GM13977 (cell line): ENCODE results near the gene RHOT1.

Experiments
- DNase-seq: peaks from one replicate; pipeline ENCODE4 v3.0.0; 2012; ENCODE audit warnings: low spot score
- in situ Hi-C: fragments of 300-500 bp; cut with MboI; formaldehyde crosslinking; loops from one replicate; pipeline ENCODE4 v1.12.0; 2022; ENCODE audit warnings: low sequenced_read_pairs, low pct_unique_long_range_greater_than_20kb, mixed read lengths, inconsistent platforms; ENCODE audit not compliant: unreplicated experiment
- TF ChIP-seq, protein P1 (sequence below): IDR thresholded peaks from 2 replicates; pipeline ENCODE4 v1.5.1; 2012; ENCODE audit warnings: mild to moderate bottlenecking, control low read depth; ENCODE audit not compliant: insufficient read depth; ENCODE audit errors: extremely low read depth, missing control alignments

The RHOT1 gene

DNA sequence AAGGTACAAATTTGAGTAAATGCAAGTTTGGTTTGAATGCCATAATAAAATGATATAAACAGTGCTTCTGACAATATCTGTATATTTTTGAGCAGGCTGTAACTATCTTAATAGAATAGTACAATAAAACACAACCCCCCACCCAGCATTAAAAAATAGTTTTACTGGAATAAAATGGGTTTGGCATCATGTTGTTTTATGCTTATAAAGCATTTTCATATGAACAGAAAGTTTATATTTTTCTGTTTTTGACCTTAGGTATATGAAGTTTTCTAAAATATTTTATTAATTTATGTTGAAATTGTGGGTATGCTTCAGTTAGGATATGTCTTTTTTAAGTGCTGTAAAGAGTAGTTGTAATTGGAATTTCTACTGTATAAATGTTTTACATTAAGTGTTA, 66.1 kb downstream of the RHOT1 start:
- TF ChIP-seq, protein P1, sequence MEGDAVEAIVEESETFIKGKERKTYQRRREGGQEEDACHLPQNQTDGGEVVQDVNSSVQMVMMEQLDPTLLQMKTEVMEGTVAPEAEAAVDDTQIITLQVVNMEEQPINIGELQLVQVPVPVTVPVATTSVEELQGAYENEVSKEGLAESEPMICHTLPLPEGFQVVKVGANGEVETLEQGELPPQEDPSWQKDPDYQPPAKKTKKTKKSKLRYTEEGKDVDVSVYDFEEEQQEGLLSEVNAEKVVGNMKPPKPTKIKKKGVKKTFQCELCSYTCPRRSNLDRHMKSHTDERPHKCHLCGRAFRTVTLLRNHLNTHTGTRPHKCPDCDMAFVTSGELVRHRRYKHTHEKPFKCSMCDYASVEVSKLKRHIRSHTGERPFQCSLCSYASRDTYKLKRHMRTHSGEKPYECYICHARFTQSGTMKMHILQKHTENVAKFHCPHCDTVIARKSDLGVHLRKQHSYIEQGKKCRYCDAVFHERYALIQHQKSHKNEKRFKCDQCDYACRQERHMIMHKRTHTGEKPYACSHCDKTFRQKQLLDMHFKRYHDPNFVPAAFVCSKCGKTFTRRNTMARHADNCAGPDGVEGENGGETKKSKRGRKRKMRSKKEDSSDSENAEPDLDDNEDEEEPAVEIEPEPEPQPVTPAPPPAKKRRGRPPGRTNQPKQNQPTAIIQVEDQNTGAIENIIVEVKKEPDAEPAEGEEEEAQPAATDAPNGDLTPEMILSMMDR = no peak
- in situ Hi-C loops = no loop called here
- no peak for DNase-seq

- no peak for DNase-seq
- TF ChIP-seq, protein P1 = no peak
- in situ Hi-C loops = no loop called here
Observed at GRCh38 chr17:32209608-32210007, 67.3 kb downstream of the RHOT1 start.

DNA sequence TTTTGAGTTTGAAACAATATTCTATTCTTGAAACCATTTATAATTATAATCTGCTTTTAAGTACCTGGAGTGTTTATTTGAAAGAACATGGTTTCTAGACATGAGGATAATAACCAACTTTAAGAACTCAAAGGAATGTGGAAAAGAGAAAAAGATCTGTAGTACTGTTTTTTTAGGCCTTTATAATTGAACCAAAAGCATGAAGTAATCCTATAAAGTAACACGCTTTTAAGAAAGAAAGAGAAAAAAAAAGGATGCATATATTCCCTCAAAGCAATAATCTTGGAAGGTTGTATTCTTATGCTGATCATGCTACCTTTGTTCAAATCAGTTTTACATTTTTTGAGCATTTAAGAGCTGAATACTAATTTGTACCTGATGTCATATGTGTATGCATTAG, 69.4 kb downstream of the RHOT1 start:
- TF ChIP-seq, protein P1 = no peak
- in situ Hi-C loops = no loop called here
- DNase-seq = no peak

DNA sequence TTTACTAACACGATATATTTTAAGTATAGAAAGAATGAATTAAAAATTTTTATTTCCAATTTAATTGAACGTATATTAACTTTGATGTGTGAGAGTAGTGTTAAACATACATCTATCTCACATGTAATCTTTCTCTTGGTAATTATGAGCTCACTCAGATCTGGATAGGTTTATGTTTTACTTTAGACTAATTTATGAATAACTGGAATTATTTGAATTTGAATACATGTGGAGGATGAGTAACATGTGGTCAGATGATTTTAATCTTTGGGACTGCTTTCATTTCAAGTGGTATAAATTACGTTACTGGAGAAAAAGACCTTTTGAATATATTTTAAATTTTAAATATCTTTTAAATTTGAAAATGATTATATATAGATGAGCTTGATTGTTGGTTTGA, 73.4 kb downstream of the RHOT1 start:
- TF ChIP-seq, protein P1 = no peak
- no peak for DNase-seq
- in situ Hi-C loops = no loop called here

DNA sequence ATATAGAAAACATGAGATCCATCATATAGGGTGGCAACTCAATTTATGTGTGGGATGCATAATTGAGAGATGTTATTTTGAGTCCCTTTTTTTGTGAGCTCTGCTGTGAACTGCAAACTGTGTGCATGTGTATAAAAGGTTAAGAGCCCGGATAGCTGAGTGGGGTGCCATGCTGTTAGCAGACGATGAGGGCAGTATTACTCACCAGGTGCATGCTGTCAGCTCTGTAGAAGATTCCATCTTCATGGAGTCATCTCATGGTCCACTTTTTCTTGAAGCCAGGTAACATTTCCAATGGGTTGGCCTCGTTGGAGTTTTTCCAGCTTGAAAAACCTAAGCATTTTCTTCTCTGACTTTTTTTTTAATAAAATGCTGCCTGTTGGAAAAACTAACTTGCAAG, 80.3 kb downstream of the RHOT1 start:
- DNase-seq = no peak
- TF ChIP-seq, protein P1 = no peak
- in situ Hi-C loops = no loop called here

DNA sequence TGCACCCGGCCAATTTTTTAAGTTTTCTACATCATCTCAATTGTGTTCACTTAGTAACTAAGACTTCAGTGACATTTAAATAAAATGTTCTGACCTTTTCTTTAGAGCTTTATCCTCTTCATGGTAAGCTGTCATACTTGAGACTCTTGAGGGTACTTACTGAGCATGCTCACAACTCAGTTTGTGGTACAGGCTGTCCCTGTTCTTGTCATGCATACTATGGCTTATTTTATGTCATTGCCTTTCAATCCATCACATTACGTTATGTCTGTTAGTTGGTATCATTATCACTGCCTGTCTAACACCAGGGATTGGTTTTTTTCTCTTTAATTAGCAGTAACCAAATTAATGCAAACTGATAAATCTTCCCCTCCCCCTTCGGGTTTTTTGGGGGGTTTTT, 81.4 kb downstream of the RHOT1 start:
- TF ChIP-seq, protein P1 = no peak
- no peak for DNase-seq
- in situ Hi-C loops = no loop called here

DNA sequence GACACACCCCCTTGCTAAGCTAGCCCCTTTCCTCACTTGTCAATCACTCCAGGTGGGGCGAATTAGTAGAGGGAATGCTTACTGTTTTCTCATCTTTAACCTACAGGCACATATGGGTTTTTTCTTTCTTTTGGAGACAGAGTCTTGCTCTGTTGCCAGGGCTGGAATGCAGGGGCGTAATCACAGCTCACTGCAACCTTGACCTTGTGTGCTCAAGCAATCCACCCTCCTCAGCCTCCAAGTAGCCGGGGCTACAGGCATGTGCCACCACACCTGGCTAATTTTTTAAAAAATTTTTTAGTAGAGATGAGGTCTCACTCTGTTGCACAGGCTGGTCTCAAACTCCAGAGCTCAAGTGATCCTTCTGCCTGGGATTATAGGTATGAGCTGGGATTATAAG, 84.6 kb downstream of the RHOT1 start:
- in situ Hi-C loops = no loop called here
- TF ChIP-seq, protein P1 = no peak
- DNase-seq = no peak
